ENCODE results near the gene DNAJB13. TPM values are rescaled to one million over a fixed set of nuclear protein-coding genes. Genes with fewer than 3 reads are reported as not detected.

The DNAJB13 gene
- total RNA-seq, 1 experiment from 2014 or later, result not detected

GRCh38 chr11:74007691-74008372, 57.0 kb downstream of the DNAJB13 start:
- H3K27me3 Mint-ChIP-seq (ENCODE audit: low read depth), result no peaks in the 10 kb centered on the region

More at GRCh38 chr11:74007691-74008372, 57.0 kb downstream of the DNAJB13 start:
- H3K79me2 ChIP-seq (ENCODE audit: insufficient read depth, low read length), result no peaks in the 10 kb centered on the region
- no peak overlapping the region for H4K8ac ChIP-seq (replicated peaks; ENCODE audit: insufficient read length, low read depth, low read length)
- no peak overlapping the region for H4K91ac ChIP-seq (ENCODE audit: insufficient read length, low read depth, low read length)
- H3K4me2 ChIP-seq (ENCODE audit: insufficient read depth, insufficient read length, low read length), result no peak overlapping the region
- no peak overlapping the region for H2BK5ac ChIP-seq (ENCODE audit: insufficient read length, low read length)
- no peaks in the 10 kb centered on the region for H3K27me3 ChIP-seq (ENCODE audit: insufficient read depth, low read length)
- no peaks in the 10 kb centered on the region for H3K23me2 ChIP-seq (ENCODE audit: insufficient read length, low read depth, low read length, poor library complexity, severe bottlenecking)
- H2BK12ac ChIP-seq (ENCODE audit: insufficient read length, low read depth, low read length), result no peak overlapping the region
- H3K4me1 ChIP-seq (ENCODE audit: insufficient read depth, low read length), result no peaks in the 10 kb centered on the region
- Mint-ChIP-seq H3K36me3 (ENCODE audit: insufficient read depth in 1 of 3, low read depth in 3 of 3) (peaks cover 0 to 3% (median 2%) of the 10 kb centered on the region in 3 experiments; a peak in 2 of 7 replicates), H3K4me1 (peaks cover 13 to 27% of the 10 kb centered on the region in 2 experiments), H3K4me3 (no peak overlapping the region), H3K27ac (no peak overlapping the region), H3K9me3 (no peaks in the 10 kb centered on the region)
- no peak overlapping the region for H2BK15ac ChIP-seq (ENCODE audit: low read depth, low read length)
- no peak overlapping the region for H2AK5ac ChIP-seq (ENCODE audit: insufficient read length, low read length)
- H3T11ph ChIP-seq (ENCODE audit: low read length), result no peak overlapping the region
- H3K79me1 ChIP-seq (ENCODE audit: insufficient read depth, low read depth, low read length, poor library complexity, severe bottlenecking), result no peaks in the 10 kb centered on the region
- no peak overlapping the region for H2BK20ac ChIP-seq (ENCODE audit: low read depth, low read length, poor library complexity, severe bottlenecking)
- DNase-seq, result no peak
- no peak overlapping the region for H3K18ac ChIP-seq (ENCODE audit: insufficient read length, low read depth, low read length)
- no peak overlapping the region for H3K56ac ChIP-seq (ENCODE audit: insufficient read length, low read depth, low read length)
- no peak overlapping the region for H2AFZ ChIP-seq (ENCODE audit: low read length)
- no peak overlapping the region for H3K4ac ChIP-seq (ENCODE audit: low read depth, low read length)
- H2BK120ac ChIP-seq (ENCODE audit: low read depth, low read length, poor library complexity, severe bottlenecking), result no peak overlapping the region
- no CpG with 5 or more reads among the region's 6 CpGs for WGBS (ENCODE audit: extremely low coverage, insufficient read length, low lambda C conversion rate)
- H3K9ac ChIP-seq (ENCODE audit: extremely low read depth, insufficient read length, low read length), result no peak overlapping the region
- H4K20me1 ChIP-seq (ENCODE audit: control insufficient read depth, insufficient read depth, insufficient read length), result no peaks in the 10 kb centered on the region
- no peak overlapping the region; the same call in 1 of the 2 replicates for H3K14ac ChIP-seq (ENCODE audit: insufficient read depth, low read length)
- no peak for TF ChIP-seq CTCF (conservative IDR thresholded peaks at IDR 0.05)
- H3K27ac ChIP-seq (ENCODE audit: insufficient read length, low read depth, low read length), result no peak overlapping the region
- no peak overlapping the region for H4K5ac ChIP-seq (ENCODE audit: insufficient read length, low read depth, low read length)
- H3K9me3 ChIP-seq (ENCODE audit: control insufficient read depth, low read depth, low read length), result no peaks in the 10 kb centered on the region
- H3K23ac ChIP-seq (ENCODE audit: insufficient read length, low read depth, low read length), result no peak overlapping the region

All from H9 (cell line).